CD4-positive, alpha-beta T cell treated with Interleukin-21 for 1 hour (primary cell): ENCODE results near the gene TMSB4Y.

Source experiments
- DNase-seq: peaks from one replicate; pipeline ENCODE4 v3.0.0-alpha.2; 2020

The TMSB4Y gene

DNA sequence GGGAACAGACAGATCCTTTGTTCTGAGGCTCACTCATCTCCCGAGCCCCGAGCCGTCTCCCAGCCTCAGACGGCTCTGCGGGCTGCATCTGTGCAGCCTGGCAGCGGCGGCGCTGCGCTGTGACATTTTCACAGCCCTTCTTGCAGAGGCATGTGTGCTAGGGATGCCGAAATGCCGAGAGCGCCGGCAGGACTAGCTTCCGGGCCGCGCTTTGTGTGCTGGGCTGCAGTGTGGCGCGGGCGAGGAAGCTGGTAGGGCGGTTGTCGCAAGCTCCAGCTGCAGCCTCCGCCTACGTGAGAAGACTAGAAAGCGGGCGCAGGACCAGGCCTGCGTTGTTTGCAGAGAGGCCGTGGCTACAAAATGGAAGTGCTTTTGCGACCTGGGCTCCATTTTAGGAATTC lies at the start of gene TMSB4Y:
Gene TMSB4Y (plus strand): TSS at position 332 of the 401 bp plus-strand sequence.
- peak; percentile 86 for DNase-seq

DNA sequence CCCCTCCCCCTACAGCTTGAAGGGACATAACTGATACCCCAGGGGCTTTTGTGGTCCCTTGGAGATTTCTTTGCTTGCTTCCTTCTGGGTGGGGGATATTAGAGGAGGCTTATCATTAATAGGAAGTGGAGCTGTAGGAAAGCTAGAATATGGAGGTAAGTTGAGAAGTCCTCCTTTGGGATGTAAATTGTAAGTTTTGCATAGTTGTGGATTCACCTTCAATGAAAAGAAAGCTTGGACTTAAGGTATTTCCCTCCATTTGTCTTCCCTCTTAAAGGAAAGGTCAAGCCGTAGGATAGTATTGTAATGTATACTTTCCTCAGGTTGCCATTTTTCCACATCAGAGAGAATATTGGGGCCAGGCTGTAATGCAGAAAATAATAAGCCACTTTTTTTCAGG lies 39.5 kb upstream of the TMSB4Y start:
- no peak for DNase-seq

DNA sequence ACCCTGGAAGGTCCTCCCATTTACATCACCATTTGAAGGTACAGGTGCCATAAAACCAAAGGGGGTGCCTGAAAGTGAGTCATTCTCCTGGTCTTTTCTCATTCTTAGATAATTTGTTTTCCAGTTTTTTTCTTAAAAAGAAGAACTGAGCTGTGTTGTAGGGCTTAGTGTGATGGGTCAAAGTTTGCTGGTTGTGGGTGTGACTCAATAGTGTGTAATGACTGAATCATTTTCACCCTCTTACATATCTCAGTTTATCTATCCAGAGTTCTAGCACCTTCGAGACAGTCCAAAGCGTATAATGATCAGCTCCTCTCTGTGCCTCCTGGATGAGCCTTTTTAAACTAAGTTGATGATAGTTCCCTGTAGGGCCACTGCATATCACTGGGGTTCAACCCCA lies 32.6 kb upstream of the TMSB4Y start:
- no peak for DNase-seq

DNA sequence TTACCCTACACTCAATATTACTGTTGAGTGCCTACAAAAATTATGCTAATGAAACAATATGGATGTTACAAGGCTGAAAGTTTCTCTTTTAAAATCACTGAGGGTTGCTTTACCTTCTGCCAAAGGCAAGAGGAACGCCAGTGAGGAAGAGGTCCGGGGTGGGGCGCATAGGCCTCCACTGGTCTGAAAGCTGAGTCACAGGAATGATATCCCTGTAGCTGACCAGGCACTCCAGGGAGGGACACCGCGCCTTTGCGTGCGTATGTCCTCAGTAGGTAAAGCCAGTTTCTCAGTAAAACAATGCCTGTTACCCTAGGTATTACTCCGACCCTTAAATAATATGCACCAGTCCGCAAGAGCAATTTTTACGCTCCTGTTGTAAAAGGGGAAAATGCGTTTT lies 1.4 kb upstream of the TMSB4Y start:
- no peak for DNase-seq

DNA sequence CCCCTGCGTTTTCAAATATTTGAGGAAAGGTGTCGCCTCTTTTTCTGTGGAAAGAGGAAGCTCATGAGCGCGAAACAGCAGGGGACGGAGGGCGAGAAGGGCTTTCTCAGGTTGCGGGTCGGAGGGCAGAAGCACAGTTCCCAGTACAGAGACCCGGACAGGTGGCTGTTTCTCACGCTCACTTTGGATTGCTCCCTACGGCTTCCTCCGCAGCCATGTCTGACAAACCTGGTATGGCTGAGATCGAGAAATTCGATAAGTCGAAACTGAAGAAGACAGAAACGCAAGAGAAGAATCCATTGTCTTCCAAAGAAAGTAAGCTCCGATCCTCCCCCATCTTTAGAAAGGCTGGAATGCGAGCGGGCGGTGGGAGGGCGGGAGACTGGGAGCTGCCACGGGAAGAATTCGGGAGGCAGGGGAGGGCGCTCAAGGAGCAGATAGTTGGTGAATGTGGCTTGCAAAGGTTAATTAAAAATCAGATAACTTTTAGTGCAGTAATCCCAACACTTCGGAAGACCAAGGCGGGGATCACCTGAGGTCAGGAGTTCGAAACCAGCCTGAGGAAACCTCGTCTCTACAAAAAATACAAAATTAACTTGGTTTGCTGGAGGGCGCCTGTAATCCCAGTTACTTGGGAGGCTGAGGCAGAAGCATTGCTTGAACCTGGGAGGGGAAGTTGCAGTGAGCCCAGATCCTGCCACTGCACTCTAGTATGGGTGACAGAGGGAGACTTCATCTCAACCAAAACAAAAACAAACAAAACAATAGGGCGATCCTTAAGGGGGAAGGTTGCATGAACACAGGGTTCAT lies 627 bp downstream of the TMSB4Y start:
- peak; percentile 38 for DNase-seq

DNA sequence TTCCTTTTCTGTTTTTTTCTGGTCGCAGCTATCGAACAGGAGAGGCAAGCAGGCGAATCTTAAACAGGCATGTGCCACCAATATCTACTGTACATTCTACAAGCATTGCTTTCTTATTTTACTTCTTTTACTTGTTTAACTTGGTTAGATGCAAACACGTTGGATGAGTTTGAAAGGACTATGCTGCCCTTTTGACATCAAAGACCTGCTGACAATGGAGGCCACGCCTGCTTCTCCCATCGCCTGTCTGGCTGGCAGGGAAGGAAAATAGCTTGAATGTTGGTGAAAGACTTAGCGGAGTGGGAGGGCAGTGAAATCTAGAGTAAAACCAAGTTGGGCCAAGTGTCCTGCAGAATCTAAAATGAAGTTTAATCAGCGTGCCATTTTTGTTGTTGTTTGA lies 1.5 kb downstream of the TMSB4Y start:
- no peak for DNase-seq

DNA sequence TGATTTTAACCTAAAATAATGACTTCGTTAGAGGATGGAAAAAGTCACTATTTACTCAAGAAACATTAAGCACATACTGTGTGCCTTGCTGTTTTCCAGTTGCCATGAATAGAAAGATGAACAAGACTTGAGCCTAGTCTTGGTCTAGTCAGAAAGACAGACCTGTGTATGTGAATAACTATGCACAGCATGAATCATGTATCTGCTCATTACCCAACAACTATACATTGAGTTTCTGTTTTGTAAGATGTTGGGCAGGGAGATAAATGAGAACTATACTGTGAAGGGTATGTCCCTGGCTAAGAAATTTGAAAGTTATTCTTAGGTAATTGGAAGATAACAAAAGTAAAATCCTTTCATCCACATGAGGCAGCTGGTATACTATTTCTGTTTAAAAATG lies 4.3 kb downstream of the TMSB4Y start:
- DNase-seq: no peak

DNA sequence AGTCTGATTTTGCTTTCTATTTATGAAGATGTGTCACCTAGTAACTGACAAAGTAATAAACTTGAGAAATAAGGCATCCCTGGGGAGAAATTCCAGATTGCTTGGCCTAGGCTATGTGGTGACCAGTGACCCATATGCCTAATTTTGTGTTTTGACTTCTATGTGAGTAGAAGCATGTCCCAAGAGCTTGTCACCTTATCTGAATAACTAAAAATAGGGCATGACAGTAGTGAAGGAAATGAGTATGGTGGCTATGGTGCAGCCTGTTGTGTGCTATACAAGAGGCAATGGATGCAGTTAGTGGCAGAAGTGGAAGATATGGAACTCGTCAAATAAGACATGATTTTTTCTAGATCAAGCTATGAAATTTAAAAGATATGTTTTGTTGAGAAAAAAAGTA lies 15.3 kb downstream of the TMSB4Y start:
- no peak for DNase-seq

DNA sequence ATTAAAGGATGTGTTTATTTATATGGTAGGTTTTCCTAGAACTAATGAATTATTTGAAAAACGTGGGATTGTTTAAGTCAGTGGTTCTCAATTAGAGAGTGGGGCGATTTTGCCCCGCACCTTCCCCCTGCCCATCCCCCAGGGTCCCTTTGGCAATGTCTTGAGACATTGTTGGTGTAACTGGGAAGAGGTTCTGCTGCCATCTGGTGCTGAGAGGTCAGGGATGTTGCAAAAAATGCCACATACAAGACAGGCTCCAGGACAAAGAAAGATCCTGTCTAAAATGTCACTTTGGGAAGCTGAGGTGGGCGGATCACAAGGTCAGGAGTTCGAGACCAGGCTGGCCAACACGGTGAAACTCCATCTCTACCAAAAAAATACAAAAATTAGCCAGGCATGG lies 25.8 kb downstream of the TMSB4Y start:
- no peak for DNase-seq

DNA sequence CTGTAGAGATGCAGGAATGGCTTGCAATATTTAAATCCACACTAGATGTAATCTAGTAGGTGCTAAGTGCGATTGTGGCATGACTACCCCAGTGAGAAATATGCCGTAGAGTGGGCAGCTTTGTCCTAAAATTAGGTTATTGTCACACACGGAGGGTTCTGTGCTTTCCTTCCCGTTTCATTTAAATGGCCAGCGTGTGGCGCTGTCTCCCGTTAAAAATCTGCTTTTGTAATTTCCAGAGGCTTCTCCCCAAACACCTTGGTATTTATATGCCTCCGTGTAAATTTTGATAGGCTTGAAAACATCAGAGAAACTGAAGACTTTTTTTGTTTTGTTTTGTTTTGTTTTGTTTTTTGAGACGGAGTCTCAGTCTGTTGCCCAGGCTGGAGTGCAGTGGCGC lies 34.9 kb downstream of the TMSB4Y start:
- peak; percentile 32 for DNase-seq

DNA sequence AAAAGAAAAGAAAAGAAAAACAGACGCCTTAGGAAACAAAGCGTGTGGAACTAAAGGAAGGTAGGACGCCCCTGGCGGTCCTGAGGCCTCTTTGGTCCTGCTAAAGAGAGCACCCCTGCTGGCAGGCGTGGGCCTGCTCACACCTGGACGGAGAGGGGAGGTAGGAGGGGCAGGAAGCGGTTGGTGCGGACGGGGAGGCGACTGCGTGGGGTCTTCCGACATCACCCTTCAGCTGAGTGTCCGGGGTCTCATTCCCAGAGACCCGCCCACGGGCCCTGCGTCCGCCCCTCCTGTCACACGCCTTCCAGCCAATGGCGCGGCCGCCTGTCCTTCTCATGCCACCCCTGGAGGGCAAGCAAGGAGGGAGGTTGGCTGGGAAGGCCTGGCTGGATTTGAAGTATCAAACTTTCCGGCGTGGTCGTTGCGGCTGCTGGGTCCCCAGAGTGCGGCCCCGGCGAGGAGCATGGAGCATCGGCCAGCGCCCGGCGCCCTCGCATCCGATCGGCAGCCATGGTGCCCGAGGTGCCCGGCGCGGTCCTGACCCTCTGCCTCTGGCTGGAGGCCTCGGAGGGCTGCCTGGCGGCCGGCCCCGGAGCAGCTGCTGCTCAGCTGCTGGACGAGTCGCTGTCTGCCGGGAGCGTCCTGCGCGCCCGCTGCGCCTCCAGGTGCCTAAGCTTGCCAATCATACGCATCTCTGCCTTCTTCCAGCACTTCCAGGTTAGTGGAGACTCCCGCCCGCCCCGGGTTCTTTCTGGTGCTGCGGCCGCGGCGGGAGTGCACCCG lies 47.8 kb downstream of the TMSB4Y start:
- peak; percentile 63 for DNase-seq

DNA sequence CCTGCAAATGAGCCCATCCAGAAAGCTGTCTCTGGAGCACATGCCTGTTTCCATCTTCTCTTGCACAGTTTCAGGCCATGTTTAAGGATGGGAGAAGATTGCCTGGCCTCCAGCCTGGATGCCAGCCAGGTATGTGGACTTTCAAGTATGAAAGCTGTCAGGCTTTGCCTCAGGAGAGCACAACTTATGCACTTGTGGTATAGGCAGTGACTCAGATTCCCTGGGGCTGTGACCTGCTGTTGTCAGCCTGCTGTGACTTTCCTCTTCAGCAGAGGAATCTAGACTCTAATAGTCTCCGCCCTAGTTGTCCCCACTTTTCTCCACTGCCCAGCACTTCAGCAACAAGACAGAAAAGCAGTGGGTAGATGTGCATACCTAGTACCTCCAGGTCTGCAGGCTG lies 51.0 kb downstream of the TMSB4Y start:
- DNase-seq: no peak
